GM18519 (cell line): ENCODE data around the gene PAPPA2.
"Not testable (repeated sequence)": the region's sequence is repeated elsewhere in the genome, so short reads cannot be mapped to it uniquely, and the experiment has no call there.

Experiments
- ATAC-seq: cut with Tn5 transposase; IDR thresholded peaks from one replicate; pipeline ENCODE4 v1.9.1; 2021; ENCODE audit warnings: mild to moderate bottlenecking, moderate library complexity; ENCODE audit not compliant: unreplicated experiment, low FRiP score

PAPPA2 gene

DNA sequence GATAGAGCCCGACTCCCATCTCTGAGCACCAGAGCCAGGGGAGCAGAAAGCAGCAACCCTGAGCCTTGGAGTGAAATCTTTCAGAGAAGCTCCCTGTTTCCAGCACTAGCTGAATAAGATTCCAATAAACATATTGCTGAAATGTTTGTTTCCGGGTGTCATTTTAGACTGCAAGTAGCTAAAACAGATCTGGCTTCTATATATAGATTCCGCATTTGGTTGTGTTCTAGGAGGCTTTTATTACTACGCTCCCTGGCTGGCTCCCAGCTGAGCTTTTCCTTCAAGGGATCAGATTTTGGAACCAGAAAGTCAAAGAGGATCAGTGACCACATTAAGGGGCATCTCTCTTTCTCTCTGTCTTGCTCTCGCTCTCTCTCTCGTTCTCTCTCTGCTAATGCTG is 88.2 kb downstream of the PAPPA2 start:
- no peak for ATAC-seq

DNA sequence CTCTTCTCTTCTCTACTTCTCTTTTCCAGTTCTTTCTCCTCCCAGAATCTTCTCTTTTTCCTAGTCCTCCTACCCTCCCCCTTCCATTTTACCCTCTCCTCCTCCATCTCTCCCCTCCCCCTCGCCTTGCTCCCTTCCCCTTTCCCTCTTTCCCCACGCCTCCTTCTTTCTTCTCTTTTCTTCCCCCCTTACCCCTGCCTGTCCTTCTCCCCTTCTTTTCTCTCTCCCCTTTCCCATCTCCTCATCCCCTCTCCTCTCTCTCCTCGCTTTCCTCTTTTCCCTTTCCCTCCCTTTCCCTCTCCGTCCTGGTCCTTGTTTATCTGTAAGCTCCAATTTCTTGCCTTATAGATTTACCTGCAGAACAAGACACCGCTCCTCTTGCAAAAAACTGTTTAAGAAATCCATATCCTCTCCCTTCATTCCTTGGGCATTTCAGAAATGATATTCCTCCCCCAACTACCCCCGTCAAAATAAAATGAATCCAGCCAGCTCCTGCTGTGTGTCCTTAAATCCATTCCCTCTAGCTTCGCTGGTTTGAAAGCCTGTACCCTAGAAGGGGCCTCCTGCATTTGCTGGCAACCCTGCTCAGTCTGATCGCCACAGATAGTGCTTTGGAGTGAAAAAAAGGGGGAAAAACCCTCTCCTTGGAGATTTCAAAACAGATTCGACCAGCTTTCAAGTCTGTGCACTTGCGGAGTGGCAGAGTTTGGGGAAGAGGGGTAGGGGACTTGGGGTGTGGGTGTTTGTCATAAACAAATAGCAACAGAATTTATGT is 89.4 kb downstream of the PAPPA2 start:
- no peak for ATAC-seq

DNA sequence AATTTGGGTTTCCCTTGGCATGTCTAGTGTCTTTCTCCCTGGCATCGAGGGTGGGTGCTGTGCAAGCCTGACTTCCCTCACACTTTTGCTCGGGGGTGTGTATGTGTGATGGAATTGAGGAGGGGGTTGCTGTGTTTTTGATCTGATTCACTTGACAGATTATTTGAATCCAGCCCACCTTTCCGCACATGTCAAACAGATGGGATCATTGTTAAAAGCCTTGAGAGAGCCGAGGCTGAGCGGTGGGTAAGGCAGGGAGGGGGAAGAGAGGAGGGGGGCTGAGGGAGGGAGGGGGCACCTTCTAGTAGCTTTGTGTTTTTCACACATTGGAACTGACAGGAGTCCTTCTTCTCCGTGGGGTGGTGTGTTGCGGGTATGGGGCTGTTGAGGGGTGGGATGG is 90.0 kb downstream of the PAPPA2 start:
- ATAC-seq, result no peak

DNA sequence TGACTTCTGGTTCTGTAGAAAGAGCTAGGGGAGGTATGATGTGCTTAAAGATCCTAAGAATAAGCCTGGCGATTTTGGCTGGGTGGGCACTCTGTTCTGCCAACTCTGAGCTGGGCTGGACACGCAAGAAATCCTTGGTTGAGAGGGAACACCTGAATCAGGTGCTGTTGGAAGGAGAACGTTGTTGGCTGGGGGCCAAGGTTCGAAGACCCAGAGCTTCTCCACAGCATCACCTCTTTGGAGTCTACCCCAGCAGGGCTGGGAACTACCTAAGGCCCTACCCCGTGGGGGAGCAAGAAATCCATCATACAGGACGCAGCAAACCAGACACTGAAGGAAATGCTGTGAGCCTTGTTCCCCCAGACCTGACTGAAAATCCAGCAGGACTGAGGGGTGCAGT is 93.3 kb downstream of the PAPPA2 start:
- no peak for ATAC-seq

DNA sequence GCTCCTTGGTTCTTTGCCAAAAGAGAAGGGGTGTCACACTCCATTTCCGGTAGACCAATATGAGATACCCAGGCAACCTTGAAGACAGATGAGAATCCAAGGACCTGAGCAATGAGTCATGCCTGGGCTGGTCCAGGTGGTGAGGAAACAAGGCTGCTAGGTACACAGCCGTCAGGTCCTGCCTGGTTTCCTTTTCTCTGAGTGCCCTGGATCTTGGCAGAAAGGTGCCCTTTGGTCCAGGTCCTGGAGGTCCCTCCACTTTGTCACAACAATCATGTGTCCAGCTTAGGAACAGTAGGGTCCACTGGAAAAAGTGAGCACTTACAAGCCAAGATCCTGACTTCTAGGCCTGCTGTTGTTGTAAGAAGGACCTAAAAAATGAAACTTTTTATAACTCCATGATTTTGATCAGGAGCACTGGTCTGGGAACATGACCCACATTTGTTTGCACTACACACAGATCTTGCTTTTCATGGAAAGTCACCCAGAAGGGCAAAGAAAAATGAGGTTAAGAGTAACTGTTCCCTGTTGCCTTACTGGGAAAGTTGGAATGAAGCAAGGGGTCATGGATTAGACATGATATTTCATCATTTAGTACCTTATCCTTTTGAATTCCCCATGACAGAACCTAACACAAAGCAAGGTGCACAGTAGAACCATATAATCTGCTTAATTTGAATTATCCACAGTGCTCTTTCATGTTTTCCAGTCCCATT is 94.7 kb downstream of the PAPPA2 start:
- no peak for ATAC-seq

DNA sequence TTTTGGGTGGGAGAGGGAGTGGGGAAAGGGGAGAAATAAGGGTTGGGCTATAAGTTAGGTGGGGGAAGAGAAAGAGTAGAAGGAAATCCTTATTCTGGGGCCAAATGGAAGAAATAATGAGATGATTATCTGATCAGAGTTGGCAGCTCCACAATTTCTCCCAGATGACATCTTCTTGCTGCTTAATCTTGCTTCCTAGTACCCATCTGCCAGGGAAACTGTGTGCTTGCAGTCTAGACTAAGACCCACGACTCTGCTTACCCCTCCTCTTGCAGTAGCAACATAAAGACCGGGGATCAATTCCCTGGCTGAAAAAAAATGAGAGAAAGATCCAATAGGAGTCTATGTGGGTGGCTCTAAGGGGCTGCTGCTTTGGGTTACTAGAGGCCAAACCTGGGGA is 95.6 kb downstream of the PAPPA2 start:
- no peak for ATAC-seq

DNA sequence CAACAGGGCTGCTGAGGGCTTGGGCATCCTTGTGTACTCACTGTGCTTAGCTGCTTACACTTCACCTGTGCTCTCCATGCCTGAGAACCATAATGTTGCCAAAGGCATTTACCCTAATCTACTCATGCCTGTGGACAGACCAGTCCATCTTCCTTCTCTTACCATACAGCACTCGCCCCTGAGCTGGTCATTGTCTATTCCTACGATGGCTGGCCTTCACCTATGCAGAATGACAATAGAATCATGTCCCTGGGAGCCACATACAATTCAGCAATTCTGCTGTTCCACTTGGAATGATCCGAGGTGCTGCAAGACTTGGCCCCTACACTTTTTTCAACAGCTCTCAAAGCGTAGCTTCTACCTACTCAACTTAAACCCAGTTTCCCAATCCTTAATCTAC is 96.5 kb downstream of the PAPPA2 start:
- ATAC-seq, result no peak

DNA sequence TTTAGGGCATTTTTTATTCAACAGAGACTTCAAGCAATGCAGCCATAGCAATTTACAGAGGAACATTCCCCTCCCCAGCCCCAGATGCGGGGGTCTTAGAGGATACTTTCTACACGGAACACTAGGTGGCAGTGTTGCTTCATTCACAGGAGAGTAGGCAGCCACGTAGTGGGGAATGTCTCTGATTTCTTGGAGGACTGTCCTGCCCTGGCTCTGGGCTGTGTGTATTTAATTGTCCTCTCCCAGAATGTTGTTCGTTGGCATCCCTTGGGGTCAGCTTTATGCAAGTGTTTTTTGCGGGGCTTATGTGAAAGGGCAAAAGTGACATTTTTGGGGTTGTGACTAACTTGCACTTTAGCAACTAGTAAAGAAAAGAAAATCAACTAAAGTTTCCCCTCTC is 96.9 kb downstream of the PAPPA2 start:
- ATAC-seq, result peak; percentile 87

DNA sequence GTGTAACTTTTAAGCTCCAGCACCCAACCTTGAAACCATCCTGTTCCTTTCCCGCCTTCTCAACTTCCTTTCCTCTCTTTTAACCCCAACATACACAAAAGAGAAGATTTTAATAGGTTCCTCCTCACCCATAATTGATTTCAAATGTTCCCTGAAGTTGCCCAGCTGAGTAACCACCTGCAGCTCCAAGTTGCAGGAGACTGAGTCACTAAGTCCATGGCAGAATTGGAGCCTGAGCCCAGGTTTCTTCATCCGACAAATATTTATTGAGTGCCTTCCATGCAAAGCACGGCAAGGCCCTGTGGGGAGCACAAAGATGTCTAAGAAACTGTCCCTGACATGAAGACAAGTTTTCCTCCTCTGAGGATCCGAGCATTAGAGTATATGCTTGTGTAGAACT is 97.7 kb downstream of the PAPPA2 start:
- no peak for ATAC-seq

DNA sequence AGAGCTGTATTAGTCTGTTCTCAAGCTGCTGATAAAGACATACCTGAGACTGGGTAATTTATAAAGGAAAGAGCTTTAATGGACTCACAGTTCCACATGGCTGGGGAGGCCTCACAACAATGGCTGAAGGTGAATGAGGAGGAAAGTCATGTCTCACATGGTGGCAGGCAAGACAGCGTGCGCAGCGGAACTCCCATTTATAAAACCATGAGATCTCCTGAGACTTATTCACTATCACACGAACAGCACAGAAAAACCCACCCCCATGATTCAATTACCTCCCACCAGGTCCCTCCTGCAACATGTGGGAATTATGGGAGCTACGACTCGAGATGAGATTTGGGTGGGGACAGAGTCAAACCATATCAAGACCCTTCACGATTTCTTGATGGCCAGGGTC is 98.8 kb downstream of the PAPPA2 start:
- ATAC-seq, result not testable (repeated sequence)

DNA sequence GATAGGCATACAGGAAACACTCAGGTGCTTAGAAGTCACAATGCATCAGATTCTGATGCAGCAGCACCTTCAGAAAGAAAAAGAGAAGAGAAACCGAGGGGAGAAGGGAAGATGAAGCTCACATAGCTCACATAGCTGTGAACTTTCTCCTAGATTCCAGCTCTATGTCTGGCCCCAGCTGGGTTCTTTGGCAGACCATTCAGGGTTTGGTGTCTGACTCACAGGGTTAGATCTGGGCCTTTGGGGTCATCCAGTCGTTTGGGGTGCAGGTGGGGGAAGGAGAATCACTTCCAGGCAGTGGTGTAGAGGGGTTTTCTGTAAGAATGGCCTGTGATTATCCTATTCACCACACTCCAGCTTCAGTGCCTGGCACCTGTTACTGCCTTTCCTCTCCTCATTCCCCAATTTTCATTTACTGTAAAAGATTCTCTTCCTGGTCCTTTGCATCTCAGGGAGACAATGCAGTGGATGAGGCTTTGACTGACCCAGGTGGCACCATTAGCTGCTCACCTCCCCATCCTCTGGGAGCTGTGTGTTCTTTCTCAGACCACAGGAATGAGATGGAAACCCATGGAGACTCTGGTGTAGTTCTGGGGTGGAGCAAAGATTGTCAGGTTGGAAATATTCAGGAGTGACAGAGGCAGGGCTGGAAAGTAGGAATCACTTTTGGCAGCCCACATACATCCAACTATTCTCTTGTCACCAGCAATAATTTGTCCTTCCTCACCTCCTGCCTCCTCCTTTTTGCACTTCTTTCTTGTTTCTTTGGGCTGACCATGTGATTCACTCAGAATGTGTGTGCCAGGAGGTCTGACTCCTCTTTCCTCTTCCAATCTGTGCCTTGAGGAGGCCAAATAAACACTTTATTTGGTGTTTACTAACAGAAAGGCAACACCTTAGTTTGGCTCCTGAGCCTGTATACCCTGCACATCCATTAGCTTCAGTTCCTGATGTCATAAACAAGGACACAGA is 103.3 kb downstream of the PAPPA2 start:
- no peak for ATAC-seq

DNA sequence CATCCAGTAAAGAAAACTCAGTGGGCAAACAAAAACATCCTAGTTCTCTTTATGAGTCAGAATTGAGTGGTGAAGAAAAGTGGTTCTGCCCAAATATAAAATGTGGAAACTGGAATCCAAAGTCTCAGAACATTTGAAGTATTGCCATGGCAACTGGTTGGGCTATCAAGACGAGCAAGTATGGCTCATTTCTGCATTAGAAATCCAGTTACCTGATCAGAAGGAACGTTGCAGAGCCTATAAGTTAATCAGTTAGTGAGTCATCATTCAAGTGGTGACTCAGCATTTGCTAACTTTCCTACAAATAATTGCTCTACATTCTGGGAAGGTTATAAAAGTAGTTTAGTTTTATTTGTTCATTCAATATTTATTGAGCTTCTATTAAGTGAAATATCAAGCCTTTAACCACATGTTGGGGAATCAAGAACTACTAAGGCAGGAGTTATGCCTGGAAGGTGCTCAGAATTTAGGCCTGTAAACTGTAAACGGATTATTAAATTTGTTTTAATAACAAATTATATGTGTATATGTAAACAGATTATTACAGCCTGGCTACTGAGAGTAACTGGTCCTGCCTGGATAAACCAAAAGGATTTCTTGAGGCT is 104.3 kb downstream of the PAPPA2 start:
- ATAC-seq, result no peak

DNA sequence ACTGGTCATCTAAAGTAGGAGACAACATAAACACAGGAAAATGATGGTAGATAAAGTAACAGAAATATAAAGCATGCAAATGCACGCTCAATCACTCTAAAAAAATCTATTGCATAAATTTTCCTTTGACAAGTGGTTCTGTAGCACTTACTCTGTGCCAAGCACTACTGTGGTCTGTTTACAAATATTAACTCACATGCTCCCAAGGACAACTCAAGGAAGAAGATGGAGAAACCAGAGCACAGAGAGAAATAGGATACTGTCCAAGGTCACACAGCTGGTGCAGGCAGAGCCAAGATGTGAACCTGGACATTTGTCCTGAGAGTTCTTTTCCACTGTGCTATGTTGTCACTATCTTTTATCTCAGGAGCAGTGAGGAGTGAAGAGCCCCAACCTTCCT is 105.2 kb downstream of the PAPPA2 start:
- no peak for ATAC-seq

DNA sequence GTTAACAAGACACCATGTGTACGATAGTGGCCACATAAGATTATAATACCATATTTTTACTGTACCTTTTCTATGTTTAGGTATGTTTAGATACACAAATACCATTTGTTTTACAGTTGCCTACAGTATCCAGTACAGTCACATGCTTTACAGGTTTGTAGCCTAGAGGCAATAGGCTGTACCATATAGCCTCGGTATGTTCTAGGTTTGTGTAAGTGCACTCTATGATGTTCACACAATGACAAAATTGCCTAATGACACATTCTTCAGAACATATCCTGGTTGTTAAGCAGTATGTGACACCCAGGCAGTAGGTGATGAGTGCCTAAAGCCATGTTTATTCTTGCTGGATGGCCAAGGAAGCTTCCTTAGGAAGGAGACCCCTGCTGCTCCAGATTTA is 111.8 kb downstream of the PAPPA2 start:
- no peak for ATAC-seq

DNA sequence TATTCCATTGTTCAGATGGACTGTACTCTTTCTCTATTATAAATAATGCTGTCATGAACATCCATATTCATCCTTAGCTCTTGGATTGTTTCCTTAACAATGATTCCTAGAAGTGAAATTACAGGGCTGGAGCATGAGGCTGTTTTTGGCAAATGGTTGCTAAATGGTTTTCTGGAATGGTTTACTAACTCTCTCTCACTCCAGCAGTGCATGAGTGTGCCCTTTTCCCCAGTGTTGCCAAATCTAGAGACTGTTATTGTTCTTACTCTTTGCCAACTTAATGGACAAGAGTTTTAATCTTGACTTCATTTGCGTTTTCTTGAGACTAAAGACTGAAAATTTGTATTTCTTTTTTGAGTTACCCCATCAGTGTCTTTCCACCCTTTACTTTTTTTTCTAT is 113.0 kb downstream of the PAPPA2 start:
- ATAC-seq, result no peak

DNA sequence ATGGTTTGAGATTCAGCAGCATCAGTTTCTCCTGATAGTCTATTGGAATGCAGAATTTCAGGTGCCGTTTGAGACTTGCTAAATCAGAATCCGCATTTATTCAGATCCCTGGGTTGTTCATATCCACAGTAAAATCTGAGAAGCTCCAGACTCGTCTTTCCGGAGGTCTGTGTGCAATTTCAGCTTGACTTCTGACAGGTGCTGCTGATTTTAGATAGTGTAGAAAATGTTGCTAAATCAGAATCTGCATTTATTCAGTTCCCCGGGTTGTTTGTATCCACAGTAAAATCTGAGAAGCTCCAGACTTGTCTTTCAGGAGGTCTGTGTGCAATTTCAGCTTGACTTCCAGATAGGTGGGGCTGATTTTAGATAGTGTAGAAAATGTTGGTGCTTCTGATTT is 113.7 kb downstream of the PAPPA2 start:
- ATAC-seq, result no peak

DNA sequence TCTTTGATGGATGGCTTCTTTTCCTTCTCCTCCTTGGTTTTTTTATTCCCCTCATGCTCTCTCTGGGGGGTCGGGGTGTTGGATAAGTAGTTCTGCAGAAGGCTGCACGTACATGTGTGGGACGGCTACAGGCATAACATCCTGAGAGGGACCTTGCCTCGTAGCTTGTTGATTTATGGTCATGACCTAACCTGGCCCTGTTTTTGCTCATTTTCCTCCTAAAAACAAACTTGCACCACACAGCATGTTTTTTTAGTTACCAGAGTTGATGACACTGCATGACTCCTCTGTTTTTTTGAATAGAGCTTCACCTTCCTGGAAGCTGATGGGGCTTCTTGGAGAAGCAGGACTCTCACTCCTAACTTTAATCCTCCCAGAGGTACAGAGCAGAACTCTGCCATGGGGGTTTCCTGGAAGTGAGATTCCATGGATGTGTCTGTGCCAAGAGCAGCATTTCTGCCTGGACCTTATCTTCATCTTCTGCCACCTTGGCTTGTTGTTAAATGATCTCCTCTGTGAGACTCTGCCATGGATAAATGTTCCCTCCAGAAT is 114.7 kb downstream of the PAPPA2 start:
- ATAC-seq, result no peak

DNA sequence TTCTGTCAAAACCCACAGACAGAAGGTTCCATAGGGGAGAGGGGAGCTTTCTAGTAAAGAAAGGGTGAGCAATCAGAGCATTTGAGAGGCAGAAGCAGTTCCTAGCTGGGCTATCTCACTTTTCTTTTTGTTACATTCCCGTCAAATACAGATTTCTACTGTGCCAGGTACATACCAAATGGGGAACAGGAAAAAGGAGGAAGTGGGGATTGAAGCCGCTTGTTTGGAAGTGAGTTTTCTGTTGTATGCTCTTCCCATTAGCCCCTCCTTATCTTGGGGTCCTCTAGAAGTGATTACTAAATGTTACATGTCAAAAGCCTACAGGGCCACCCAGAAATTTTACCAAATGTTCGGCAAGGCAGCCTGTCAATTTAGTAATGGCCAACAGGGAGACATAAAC is 116.1 kb downstream of the PAPPA2 start:
- no peak for ATAC-seq

DNA sequence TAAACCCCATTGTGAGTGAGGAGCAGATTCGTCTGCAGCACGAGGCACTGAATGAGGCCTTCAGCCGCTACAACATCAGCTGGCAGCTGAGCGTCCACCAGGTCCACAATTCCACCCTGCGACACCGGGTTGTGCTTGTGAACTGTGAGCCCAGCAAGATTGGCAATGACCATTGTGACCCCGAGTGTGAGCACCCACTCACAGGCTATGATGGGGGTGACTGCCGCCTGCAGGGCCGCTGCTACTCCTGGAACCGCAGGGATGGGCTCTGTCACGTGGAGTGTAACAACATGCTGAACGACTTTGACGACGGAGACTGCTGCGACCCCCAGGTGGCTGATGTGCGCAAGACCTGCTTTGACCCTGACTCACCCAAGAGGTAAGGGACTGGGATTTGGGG is 132.2 kb downstream of the PAPPA2 start:
- ATAC-seq, result no peak

DNA sequence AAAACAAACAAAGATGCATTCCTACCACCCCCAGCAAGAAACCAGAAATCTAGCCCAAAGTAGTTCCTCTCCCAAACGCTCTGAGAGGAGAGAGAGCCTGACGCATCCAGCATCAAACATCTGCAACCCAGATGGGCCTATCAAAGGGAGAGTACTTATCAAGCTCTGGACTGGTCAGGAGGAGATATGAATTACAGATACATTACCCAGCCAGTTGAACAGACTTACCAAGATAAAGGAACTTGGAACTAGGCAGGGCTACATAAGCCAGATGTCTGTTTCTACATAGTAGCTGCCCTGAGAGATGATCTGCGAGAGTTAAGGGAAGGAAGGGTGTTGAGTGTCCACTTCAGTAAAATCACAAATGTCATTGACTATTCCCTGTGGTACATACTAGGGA is 138.4 kb downstream of the PAPPA2 start:
- ATAC-seq, result no peak
